ENCODE results near the gene GRHPR. TPM values are rescaled to one million over a fixed set of nuclear protein-coding genes. Genes with fewer than 3 reads are reported as not detected.
"Not testable (repeated sequence)": the region's sequence is repeated elsewhere in the genome, so short reads cannot be mapped to it uniquely, and the experiment has no call there.

Gene GRHPR
- total RNA-seq, 1 donor from 2014 or later = 78.1 TPM

DNA sequence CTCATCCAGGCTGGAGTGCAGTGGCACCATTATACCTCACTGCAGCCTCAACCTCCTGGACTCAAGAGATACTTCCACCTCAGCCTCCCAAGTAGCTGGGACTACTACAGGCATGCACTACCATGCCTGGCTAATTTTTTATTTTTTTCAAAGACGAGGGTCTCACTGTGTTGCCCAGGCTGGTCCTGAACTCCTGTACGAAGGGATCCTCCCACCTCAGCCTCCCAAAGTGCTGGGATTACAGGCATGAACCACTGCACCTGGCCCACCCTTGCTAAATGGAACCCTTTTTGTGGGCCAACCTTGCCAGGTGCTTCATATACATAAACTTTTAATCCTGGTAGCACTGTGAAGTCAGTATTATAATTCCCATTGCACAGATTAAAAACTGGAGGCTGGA is 1.0 kb downstream of the GRHPR start:
- no peak overlapping the region for H3K27ac Mint-ChIP-seq (ENCODE audit: unreplicated experiment)

DNA sequence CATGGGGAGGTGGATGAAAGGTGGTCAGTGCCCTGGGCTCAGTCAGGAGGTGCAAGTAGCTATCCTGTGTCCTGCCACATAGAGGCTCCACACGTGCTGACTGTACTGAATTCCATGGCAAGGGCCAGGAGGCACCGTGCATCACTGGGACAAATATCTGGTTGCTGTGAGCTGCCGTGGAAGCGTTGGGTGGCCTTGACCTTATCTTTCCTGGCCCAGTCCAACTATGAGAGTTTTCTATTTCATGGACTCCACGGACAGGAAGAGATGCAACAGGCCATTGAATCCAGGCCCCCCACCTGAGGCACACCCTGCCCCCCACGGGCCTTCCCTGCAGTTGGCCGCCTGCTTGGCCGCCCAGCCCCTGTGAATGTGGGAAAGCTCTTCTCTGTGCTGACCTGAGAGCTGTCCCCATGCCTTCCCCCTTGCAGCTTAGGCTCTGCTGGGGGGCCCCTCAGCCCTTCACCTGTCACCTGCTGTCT is 1.7 kb downstream of the GRHPR start:
- Mint-ChIP-seq H3K27me3 (ENCODE audit: unreplicated experiment) (no peaks in the 10 kb centered on the region), H3K27ac (ENCODE audit: unreplicated experiment) (no peak overlapping the region), H3K9me3 (ENCODE audit: unreplicated experiment) (peaks cover 3% of the 10 kb centered on the region), H3K36me3 (ENCODE audit: unreplicated experiment) (peaks cover 3% of the 10 kb centered on the region), H3K4me3 (ENCODE audit: unreplicated experiment) (no peak overlapping the region), H3K4me1 (ENCODE audit: low read depth, unreplicated experiment) (peaks cover 8% of the 10 kb centered on the region)
- DNase-seq = no peak
- TF ChIP-seq, protein P1, sequence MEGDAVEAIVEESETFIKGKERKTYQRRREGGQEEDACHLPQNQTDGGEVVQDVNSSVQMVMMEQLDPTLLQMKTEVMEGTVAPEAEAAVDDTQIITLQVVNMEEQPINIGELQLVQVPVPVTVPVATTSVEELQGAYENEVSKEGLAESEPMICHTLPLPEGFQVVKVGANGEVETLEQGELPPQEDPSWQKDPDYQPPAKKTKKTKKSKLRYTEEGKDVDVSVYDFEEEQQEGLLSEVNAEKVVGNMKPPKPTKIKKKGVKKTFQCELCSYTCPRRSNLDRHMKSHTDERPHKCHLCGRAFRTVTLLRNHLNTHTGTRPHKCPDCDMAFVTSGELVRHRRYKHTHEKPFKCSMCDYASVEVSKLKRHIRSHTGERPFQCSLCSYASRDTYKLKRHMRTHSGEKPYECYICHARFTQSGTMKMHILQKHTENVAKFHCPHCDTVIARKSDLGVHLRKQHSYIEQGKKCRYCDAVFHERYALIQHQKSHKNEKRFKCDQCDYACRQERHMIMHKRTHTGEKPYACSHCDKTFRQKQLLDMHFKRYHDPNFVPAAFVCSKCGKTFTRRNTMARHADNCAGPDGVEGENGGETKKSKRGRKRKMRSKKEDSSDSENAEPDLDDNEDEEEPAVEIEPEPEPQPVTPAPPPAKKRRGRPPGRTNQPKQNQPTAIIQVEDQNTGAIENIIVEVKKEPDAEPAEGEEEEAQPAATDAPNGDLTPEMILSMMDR (IDR thresholded peaks at IDR 0.05; ENCODE audit: partially characterized antibody, unreplicated experiment) = no peak

More for the DNA sequence above, 1.0 kb downstream of the GRHPR start:
- DNase-seq = no peak
- Mint-ChIP-seq H3K9me3 (ENCODE audit: unreplicated experiment) (peaks cover 3% of the 10 kb centered on the region), H3K27me3 (ENCODE audit: unreplicated experiment) (no peaks in the 10 kb centered on the region), H3K4me1 (ENCODE audit: low read depth, unreplicated experiment) (peaks cover 8% of the 10 kb centered on the region), H3K36me3 (ENCODE audit: unreplicated experiment) (peaks cover 3% of the 10 kb centered on the region), H3K4me3 (ENCODE audit: unreplicated experiment) (peak overlapping the region; percentile 89)
- TF ChIP-seq, protein P1 (IDR thresholded peaks at IDR 0.05; ENCODE audit: partially characterized antibody, unreplicated experiment) = no peak

DNA sequence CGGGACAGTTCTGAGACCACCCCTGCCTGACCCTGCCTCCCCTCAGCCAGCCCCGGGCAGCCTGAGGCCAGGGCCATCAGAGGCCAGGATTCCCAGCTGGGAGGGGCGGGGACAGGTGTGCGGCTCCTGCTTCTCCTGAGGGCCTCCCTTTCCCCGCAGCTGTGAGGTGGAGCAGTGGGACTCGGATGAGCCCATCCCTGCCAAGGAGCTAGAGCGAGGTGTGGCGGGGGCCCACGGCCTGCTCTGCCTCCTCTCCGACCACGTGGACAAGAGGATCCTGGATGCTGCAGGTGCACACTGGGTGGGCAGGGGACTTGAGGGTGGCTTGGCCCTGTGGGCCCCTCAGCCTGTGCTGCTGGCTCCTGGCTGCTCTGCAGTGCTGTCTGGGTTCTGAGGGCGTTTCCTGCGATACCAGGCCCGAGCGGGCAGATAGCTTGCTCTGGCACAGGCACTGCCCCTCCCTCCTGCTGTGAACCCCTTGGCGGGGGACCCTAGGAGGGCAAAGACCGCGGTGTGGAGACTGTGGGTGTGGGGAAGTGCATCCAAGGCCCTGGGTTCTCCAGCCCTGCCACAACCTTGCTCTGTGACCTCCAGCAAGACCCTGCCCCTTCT is 2.3 kb downstream of the GRHPR start:
- H3K27me3 Mint-ChIP-seq (ENCODE audit: unreplicated experiment) = no peaks in the 10 kb centered on the region
- no peak overlapping the region for H3K4me3 Mint-ChIP-seq (ENCODE audit: unreplicated experiment)
- H3K27ac Mint-ChIP-seq (ENCODE audit: unreplicated experiment) = no peak overlapping the region
- TF ChIP-seq, protein P1 (IDR thresholded peaks at IDR 0.05; ENCODE audit: partially characterized antibody, unreplicated experiment) = no peak
- no peak for DNase-seq
- H3K4me1 Mint-ChIP-seq (ENCODE audit: low read depth, unreplicated experiment) = peaks cover 8% of the 10 kb centered on the region
- H3K9me3 Mint-ChIP-seq (ENCODE audit: unreplicated experiment) = peaks cover 3% of the 10 kb centered on the region
- peaks cover 3% of the 10 kb centered on the region for H3K36me3 Mint-ChIP-seq (ENCODE audit: unreplicated experiment)

DNA sequence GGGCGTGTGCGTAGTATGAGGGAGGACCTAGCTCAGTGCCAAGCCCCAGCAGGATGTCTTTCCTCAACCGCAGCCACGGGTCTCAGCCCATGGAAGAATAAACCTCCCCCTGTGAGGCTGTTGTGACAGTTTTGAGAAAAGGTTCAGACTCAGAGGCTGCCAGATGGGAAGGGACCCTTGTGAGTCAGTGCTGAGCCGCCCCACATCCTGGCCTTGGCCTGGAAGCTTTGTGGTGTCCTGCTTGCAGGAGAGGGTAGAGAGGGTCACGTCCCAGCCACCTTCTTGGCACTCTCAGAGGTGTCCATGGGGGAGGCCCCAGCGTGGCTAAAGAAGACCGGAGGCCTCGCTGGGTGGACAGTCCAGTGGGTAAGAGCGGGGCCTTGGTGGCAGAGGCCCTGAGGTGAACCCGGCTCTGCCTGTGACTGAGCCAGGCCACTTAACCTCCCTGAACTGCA is 2.8 kb downstream of the GRHPR start:
- no peak overlapping the region for H3K27ac Mint-ChIP-seq (ENCODE audit: unreplicated experiment)

DNA sequence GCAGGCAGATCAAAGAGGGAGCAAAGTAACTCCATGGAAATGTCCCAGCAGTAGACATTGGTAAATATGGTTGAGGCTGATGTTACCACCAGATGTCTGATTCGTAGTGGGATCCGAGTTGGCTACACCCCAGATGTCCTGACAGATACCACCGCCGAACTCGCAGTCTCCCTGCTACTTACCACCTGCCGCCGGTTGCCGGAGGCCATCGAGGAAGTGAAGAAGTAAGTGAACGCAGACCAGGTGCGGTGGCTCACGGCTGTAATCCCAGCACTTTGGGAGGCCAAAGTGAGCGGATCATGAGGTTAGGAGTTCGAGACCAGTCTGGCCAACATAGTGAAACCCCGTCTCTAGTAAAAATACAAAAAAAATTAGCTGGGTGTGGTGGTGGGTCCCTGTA is 3.9 kb downstream of the GRHPR start:
- H3K27ac Mint-ChIP-seq (ENCODE audit: unreplicated experiment); H3K36me3 Mint-ChIP-seq (ENCODE audit: unreplicated experiment); DNase-seq; H3K4me3 Mint-ChIP-seq (ENCODE audit: unreplicated experiment); H3K4me1 Mint-ChIP-seq (ENCODE audit: low read depth, unreplicated experiment); H3K9me3 Mint-ChIP-seq (ENCODE audit: unreplicated experiment); H3K27me3 Mint-ChIP-seq (ENCODE audit: unreplicated experiment): not testable (repeated sequence)

More for the DNA sequence above, 2.8 kb downstream of the GRHPR start:
- H3K27me3 Mint-ChIP-seq (ENCODE audit: unreplicated experiment) = no peaks in the 10 kb centered on the region
- TF ChIP-seq, protein P1 (IDR thresholded peaks at IDR 0.05; ENCODE audit: partially characterized antibody, unreplicated experiment) = no peak
- H3K9me3 Mint-ChIP-seq (ENCODE audit: unreplicated experiment) = peaks cover 3% of the 10 kb centered on the region
- H3K36me3 Mint-ChIP-seq (ENCODE audit: unreplicated experiment) = peaks cover 3% of the 10 kb centered on the region
- H3K4me3 Mint-ChIP-seq (ENCODE audit: unreplicated experiment) = no peak overlapping the region
- DNase-seq = no peak
- peaks cover 8% of the 10 kb centered on the region for H3K4me1 Mint-ChIP-seq (ENCODE audit: low read depth, unreplicated experiment)

Measured in glutamatergic neuron (in vitro differentiated cells).